HG03066 (cell line): Measurements from ENCODE around the gene FOXP4.

Source experiments
- ATAC-seq: cut with Tn5 transposase; IDR thresholded peaks from one replicate; pipeline ENCODE4 v1.9.1; 2021; ENCODE audit warnings: low read depth; ENCODE audit not compliant: unreplicated experiment

FOXP4 gene, protein sequence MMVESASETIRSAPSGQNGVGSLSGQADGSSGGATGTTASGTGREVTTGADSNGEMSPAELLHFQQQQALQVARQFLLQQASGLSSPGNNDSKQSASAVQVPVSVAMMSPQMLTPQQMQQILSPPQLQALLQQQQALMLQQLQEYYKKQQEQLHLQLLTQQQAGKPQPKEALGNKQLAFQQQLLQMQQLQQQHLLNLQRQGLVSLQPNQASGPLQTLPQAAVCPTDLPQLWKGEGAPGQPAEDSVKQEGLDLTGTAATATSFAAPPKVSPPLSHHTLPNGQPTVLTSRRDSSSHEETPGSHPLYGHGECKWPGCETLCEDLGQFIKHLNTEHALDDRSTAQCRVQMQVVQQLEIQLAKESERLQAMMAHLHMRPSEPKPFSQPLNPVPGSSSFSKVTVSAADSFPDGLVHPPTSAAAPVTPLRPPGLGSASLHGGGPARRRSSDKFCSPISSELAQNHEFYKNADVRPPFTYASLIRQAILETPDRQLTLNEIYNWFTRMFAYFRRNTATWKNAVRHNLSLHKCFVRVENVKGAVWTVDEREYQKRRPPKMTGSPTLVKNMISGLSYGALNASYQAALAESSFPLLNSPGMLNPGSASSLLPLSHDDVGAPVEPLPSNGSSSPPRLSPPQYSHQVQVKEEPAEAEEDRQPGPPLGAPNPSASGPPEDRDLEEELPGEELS

DNA sequence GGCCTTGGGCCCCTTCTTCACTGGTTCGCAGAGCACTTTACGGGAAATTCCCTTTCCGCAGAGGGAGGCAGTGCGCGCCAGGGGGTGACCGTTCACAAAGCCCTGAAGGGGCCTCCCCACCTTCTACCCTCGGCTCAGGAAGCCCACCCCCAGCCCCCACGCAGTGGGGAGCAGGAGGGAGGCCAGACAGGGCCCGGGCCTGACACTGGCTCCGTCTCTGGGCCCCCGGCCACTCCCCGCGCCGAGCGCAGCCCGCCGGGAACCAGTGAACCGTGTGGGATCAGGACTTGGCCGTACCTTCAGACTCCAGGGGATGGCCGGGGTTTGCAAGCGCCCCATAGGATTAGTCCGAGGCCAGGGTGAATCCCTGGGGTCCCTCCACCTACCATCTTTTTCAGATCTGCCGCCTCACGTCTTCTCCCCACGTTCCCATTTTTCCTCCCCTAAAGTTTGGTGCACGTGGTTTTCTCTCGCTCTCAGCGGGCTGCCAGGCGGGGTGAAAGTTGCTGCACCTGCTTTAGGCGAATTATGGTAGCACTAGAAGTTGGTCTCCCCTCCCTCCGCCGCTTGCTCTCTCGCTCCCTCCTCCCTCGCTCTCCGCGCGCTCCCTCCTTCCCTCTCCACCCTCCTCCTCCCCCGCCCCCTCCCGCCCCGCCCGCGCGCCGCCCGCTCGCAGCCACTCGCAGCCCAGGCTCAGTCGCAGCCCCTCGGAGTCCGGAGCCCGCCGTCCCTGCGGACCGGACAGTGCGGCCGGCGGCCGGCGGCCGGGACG lies at the start of gene FOXP4:
FOXP4 (plus strand) TSS at position 679 of the 772 bp plus-strand sequence. CDS start 19,380 bp downstream, outside the sequence.
- ATAC-seq, result peak; percentile 72

DNA sequence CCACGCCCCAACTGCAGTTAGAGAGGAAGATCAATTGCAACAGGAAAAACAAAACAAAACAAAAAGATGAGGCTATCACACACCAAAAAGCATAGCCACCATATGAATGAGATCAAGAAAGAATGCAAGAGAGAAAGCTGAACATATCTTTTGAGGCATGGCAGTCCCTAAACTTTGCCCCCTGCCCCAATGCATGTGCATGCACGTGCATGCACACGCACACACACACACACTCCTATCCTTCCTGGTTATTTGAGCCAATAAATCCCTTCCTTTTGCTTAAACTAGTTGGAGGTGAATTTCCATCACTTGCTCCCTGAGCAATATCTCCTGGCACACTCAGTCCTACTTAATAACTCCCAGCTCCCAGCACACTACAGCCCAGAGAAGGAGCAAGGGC lies 48.6 kb upstream of the FOXP4 start:
- no peak for ATAC-seq

DNA sequence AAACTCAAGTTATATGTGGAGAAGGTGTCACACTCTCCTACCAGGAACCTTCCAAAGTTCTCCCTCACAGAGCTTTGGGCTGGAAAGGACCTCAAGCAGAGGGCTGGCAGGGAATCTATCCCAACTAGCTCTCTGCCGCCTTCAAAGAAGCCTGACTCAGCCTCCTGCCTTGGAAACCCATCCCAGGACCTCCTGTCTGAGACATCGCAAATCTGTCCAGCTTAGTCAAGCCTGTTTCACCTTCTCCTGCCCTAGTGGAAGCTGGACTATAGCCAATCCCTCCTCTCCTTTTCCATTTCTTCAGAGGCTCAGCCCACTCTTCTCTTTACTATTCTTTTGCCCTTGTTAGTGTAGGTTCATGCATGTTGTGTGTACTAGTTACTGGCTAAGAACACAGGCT lies 48.2 kb upstream of the FOXP4 start:
- no peak for ATAC-seq

DNA sequence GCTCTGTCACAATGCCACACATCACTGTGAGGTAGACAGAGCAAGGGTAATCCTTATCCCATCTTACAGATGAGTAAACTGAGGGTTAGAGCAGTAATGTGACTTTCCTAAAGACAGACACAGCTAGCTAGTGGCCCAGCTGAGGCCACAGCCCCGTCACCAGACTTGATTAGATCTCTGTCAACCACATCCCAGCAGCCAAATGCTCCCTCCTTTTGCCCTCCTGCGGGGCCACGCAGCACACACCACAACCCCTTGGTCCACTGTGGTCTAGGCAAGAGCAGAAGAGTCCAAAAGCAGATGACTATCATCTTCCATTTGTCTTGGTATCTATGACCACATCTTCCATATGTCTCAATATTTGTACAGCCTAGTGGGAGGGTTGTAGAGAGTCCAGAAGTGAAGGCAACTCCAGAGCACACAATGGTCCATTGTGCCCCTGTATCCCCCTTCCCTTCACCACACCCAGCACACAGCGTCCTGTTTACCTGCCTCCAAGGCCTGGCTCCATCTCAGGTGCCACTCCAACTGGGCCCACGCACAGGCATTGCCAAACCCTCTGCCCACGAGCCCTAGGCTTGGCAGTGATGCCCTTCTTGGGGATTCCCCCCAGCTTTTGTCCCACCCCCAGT lies 47.1 kb upstream of the FOXP4 start:
- ATAC-seq, result no peak

DNA sequence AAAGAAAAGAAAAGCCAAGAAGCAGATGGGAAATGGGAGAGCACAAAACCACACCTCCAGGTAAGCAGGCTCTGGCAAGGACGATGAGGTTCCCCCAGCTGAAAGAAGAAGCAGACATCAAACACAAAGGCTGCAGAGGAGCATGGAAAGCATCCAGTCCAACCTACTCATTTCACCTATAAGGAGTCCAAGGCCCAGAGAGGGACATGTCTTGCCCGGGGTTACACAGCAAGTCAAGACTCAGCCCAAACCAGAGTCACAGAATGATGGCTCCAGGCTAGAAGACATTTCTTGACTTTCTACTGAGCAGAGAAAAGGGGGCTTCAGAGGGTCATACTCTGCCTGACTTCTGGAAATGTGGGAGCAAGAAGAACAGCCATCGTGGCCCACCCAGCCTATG lies 45.6 kb upstream of the FOXP4 start:
- no peak for ATAC-seq

DNA sequence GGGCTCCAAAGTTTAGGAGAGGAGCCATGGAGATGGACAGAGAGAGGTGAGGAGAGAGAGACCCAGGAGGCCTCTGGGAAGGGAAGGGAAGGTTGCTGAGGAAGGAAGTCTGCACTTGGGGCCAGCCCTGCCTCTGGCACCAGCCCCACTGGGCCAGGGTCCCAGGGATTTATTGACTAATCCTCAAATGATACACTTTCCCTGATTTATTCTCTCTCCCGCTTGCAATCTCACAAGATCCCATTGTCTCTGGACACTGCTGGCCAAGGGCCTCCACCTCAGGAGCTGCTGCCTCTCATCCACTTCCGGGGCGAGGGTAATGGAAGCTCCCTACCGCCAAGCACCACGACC lies 43.6 kb upstream of the FOXP4 start:
- no peak for ATAC-seq

DNA sequence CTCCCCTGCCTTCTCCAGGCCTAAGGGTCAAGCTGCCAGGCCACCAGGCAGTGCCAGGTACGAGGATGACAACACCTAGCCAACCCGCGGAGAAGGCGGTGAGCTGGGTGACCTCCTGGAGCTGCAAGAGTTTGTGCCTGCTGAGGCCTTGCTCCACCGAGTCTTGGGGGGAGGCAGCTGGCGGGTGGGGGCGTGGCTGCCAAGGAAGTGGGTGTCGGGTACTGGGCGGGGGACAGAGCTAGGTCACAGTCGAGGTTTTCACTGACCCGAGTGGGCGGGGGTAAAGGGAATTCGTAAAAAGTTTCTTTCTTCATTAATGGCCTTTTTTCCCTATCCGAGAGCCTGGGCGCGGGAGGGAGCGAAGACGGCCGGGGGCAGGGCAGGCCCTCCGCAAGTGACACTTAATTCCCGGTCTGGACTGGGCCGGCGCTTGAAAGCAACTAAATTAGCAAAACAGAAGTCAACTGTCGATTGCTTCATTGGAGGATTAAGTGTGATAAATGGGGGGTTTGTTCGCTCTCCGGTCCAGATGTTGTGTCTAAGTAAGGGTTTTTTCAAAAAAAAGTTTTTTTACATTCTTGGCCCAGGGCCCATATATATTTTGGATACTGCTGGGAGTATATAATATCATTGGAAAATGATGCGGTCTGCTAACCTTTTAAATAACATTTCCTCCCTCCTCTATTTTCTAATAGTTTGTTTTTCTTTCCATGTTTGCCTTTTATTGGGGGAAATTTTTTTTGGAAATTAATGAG lies 43.1 kb upstream of the FOXP4 start:
- no peak for ATAC-seq

DNA sequence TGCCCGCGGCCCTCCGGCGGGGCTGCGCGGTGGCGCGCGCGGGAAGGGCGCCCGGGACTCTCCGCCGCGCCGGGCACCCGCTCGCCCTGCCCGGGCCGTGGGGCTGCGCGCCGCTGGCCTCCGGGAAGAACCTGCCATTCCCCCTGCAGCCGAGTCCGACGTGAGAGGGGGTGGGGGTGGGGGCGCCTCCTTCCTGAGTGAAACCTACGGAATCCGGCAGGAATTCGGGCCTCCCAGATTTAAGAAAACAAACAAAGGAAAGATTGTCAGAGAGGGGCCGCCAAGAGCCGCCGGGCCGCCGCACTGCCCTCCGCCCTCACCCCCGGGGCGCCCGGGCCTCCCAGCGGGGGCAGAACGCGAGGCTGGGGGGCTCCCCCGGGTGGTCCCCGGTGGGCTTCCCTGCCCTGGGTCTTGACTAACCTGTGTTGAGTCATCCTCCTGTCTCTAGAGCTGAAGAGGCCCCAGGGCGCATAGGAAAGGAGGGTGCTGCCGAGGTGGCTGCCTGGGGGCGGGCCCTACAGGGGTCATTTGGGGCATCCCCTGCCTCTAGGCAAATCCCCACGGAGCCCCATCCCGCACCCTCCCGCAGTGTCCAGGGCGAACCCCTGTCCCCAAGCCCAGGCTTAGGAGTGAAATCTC lies 42.2 kb upstream of the FOXP4 start:
- no peak for ATAC-seq

DNA sequence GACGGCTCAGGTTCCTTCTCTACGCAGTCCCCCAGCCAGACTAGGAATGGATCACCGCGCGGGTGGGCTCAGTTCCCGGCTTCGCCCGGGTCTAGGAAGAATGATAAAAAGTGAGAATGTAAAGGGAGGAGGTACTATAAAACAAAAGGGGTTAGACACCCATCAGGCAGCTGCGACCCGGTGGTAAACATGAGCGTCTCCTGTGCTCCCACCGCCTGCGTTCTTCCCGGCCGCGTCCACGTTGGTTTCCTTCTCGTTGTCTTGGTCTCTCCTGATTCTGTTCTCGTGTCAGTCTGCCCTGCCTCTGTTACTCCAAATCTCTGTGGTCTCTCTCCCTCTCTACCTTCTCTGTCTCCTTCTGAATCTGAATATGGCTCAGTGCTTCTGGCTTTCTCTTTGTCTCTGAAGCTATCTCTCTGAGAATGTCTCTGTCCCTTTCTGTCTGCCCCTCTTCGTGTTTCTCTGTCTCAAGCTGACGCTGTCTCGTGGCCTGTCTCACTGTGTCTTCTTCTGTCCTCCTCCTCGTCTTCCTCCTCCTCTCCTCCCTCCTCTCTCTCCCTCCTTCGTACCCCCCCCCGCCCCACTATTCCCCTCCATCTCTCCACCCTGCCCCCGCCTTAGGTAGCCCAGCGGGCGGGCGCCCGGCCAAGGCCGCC lies 41.6 kb upstream of the FOXP4 start:
- no peak for ATAC-seq

DNA sequence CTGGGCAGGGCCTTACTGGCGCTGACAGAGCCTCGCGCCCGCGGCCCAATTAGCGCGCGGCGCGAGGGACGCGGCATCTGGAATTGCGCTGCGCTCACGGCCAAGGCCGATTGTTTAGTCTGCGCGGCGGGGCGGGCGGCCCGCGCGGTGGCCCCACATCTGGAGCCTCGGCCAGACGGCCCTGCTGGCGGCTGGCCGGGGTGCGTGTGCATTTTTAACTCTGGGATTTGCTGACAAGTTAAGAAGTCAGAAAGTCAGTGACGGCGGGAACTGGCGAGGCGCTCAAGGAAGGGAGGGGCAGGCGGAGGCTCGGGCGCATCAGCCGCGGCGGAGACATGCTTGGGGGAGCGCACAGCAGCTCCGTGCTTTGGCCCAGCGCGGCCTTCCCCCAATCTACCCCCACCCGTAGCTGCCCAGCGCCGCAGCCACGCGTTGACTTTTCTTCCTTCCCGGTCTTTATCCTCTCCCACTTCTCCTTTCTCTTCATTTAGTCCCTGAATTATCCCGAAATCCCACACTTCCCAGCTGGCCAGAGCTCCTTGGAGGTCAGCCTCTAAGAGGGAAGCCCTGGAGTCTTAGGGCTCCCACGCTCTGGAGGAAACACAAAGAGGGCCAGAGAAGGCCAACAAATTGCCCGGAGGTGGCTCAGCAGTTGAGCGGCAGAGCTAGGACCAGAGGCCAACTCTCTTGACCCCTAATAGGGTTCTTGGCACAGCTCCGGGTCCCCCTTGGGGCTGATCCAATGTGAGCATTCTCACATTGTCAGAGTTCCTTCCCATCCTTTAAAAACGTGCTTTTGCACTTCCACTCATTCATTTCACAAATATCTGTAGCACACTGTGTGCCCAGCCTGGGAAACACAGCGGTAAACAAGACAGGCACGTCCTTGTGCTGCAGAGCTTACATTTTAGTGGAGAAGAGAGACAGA lies 40.8 kb upstream of the FOXP4 start:
- no peak for ATAC-seq

DNA sequence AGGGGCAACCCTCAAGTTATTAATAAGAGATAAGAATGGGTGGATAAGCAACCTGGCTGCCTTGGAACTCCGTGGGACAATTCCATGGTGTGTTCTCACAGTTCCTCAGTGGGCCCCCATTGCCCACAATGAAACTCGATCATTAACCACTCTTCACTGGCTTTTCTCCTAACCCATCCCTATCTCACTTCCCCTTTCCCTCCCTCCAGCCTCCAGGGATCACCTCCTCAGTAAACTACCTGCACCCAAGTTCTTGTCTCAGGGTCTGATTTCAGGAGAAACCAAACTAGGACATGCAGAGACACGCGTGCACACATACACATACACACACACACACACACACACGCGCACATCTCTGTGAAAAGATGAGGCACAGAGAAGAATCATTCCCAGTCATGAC lies 37.7 kb upstream of the FOXP4 start:
- no peak for ATAC-seq

DNA sequence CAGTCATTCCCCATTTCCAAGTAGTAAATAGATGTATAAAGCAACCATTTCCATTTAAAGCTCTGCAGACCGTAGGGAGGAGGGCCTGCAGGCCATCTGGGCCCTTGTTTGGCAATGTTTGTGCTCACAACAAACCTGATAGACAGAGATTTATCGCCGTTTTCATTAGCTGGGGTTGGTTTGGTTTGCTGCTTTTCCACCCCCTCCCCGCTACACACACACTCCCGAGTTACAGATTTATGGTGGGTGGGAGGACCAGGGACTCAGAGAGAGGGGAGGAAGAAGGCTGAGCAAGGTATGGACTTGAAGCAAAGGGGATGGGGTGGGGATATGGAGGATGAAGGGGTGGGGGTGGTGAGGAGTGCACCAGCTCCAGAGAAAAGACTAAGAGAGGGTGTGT lies 36.6 kb upstream of the FOXP4 start:
- ATAC-seq, result no peak

DNA sequence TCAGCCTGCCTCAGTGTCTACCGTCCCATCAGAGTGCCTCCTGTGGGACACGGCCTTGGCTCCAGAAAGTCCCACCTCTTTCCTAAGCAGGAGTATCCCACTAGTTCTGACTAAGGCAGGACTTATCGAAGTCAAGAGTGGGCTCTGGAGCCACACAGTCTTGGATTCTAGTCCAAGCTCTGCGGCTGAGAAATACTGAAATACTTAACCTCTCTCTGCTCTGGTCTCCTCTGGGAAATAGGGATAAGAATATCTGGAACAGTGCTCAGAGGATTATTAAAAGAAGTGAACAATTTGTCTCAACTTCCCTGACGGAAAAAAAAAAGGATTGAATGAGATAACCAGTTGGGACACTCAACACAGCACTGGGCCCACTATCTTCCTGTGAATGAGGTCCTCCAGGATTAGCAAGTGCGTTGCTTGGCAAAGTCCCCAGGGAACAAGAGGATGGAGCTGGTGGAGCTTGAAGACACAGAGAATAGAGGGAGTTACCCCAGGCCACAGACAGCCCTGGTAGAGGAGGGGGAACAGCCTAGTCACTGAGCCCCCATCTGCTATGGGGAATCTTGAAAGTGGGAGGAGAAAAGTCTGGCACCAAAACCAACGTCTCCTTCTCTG lies 34.6 kb upstream of the FOXP4 start:
- ATAC-seq, result no peak

DNA sequence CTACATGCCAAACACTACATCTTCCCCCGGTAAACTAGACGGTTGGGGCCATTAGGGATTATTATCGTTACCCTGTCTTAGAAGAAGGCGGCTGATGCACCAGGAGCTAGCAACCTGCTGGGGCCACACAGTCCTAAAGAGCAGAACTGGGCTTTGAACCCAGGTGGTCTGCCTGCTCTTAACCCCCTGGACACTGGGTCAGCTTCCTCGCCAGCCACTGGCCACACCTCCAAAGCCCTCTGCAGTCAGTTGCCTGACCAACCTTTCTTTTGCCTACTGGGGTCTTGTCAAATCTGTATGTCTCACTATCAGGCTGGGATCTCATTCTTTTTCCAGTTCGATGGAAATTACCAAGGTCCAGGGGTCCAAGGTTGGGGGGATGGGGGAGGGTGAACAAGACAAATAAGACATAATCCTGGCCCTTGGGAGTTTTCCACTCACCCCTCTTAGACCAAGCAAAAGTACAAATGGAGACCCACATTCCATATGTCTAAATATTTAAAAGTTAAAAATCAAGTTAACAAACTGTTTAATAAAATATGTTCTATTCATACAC lies 34.0 kb upstream of the FOXP4 start:
- no peak for ATAC-seq

DNA sequence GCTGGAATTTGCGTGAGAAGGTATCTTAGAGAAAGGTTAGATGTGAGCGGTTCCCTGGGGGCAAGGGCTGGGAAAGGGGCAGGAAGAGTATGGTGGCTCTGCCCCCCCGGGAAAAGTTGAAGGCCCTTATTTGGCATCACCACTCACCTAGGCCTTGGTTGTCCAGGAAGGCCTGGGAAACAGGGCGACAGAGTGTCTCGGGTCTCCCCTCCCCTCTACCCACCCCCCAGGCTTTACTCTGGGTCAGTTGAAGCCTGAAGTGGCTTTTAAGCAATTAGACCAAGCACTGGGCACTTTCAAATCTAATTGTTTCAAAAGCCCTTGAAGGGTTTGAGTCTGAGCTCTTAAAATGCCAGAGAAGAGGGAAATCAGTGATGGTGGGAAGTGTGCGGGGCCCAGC lies 30.2 kb upstream of the FOXP4 start:
- no peak for ATAC-seq

DNA sequence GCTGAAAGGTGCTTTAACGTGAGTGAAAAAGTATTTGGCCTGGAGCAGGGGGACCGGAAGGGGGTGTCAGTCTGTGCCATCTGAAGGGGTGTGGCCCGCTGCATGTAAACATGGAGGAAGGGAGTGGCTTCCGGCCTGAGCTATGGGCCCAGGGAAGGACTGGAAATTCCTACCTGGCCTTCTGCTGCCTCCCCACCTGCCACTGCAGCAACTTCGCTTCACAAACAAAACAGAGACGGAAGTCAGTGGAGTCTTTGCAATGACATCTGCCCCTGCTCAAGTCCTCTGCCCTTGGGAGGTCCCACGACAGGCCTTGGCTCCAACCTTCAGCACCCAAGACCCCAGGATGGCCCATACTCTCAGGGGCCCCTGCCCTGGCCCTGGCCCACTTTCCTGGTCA lies 28.1 kb upstream of the FOXP4 start:
- no peak for ATAC-seq

DNA sequence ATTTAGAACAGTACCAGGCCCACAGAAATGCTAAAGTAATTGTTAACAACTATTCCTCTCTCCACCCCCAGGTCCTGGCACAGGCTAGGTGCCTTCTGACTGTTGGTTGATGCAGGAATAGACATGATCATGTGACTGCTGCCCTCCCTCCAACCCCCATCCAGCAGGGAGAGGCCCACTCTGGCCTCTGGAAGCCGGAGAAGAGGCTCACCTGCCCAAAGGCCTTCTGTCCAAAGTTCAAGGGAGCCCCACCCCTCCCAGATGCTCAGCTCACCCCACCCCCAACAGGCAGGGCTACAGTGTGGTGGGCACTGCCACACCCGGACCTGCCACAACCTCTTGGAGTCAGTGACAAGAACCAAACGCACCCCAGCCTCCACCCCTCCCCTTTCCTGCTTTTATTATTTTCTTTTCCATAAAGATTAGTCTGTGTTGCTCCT lies 26.9 kb upstream of the FOXP4 start:
- no peak for ATAC-seq
